ENCODE measurements around the gene S100B.

Gene S100B

DNA sequence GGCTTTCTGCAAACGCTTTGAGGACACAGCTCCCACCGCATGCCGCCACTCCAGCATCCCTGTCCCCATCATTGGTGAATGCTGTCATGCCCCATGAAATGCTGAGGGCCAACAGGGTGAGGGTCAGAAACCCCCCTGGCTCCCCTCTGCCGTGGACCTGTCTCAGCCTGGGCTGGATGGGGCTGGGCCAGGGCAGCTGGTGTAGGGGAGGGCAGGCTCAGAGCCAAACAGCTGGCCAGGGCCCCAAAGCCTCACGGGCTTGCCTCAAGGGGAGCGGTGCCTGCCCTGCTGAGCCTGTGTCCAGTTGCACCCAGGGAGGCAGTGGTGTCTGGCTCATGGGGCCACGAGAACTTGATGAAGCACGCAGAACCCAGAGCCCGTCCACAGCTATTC, 49.7 kb downstream of the S100B start:
- no peak for TF ChIP-seq CTCF (IDR thresholded peaks at IDR 0.05; ENCODE audit: poor library complexity, severe bottlenecking)
- Histone ChIP-seq H3K27ac (ENCODE audit: poor library complexity, severe bottlenecking) (no peak overlapping the region), H3K36me3 (ENCODE audit: low read depth) (peaks cover 56% of the 10 kb centered on the region), H3K27me3 (ENCODE audit: insufficient read depth, poor library complexity, severe bottlenecking) (no peaks in the 10 kb centered on the region), H3K4me1 (ENCODE audit: insufficient read depth, poor library complexity, severe bottlenecking) (no peaks in the 10 kb centered on the region), H3K9me3 (ENCODE audit: severe bottlenecking) (no peaks in the 10 kb centered on the region), H3K4me3 (ENCODE audit: severe bottlenecking) (no peak overlapping the region)
- no peak for ATAC-seq (ENCODE audit: low read depth)
- no peak for DNase-seq (ENCODE audit: low spot score)

DNA sequence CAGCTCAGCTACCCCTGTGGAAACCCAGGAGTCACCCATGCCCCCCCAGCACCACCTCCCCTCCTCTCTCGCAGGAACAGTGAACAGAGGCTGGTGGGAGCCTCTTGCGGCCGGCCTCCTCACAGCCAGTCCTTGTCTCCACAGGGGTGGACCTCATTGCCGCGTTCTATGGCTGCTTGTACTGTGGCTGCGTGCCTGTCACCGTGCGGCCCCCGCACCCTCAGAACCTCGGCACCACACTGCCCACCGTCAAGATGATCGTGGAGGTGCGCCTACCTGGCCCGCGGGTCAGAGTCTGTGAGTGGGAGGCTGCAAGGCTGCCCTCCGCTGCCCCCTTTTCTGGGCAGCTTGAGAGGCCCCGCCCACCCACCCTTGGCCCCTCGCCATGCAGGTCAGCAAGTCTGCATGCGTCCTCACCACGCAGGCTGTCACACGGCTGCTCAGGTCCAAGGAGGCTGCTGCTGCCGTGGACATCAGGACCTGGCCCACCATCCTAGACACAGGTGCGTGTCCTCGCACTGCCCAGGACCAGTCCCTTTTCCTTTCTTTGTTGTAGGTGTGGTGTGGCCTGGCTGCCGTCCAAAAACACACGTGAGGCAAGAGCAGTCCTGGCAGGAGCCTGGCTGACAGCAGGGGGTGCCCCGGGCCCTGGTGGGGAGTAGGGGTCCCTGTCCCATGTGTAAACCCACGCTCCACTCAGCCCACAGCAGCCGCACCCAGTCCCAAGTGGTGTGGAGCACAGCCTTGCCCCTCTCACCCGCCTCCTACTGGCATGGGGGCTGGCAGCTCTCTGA, 50.3 kb downstream of the S100B start:
- no peaks in the 10 kb centered on the region for H3K27me3 ChIP-seq (ENCODE audit: insufficient read depth, poor library complexity, severe bottlenecking)
- no peak for DNase-seq (ENCODE audit: low spot score)
- no peak overlapping the region for H3K4me3 ChIP-seq (ENCODE audit: severe bottlenecking)
- H3K9me3 ChIP-seq (ENCODE audit: severe bottlenecking), result no peaks in the 10 kb centered on the region
- no peak for ATAC-seq (ENCODE audit: low read depth)
- TF ChIP-seq CTCF (IDR thresholded peaks at IDR 0.05; ENCODE audit: poor library complexity, severe bottlenecking), result no peak
- H3K36me3 ChIP-seq (ENCODE audit: low read depth), result peaks cover 58% of the 10 kb centered on the region
- H3K4me1 ChIP-seq (ENCODE audit: insufficient read depth, poor library complexity, severe bottlenecking), result no peaks in the 10 kb centered on the region
- H3K27ac ChIP-seq (ENCODE audit: poor library complexity, severe bottlenecking), result no peak overlapping the region

DNA sequence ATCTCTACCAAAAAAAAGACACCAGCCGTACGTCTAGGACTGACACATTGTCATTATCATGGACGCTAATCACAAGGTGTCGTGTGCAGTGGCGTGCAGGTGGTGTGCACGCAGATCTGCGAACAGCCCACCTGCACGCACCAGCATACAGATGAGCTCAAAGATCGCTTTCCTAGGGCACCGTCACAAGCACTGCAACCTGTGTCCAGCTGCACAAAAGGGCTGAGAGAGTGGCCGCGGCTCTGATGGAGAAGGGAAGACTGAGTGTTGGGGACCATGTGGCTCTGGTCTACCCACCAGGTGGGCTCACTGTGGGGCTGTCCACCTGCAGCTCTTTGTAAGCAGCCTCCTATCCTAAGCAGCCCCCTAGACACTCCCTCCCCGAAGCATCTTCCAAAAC, 50.9 kb downstream of the S100B start:
- Histone ChIP-seq H3K9me3 (ENCODE audit: severe bottlenecking) (no peaks in the 10 kb centered on the region), H3K27ac (ENCODE audit: poor library complexity, severe bottlenecking) (no peak overlapping the region), H3K36me3 (ENCODE audit: low read depth) (peaks cover 54% of the 10 kb centered on the region), H3K4me1 (ENCODE audit: insufficient read depth, poor library complexity, severe bottlenecking) (no peaks in the 10 kb centered on the region), H3K4me3 (ENCODE audit: severe bottlenecking) (no peak overlapping the region), H3K27me3 (ENCODE audit: insufficient read depth, poor library complexity, severe bottlenecking) (no peaks in the 10 kb centered on the region)
- no peak for TF ChIP-seq CTCF (IDR thresholded peaks at IDR 0.05; ENCODE audit: poor library complexity, severe bottlenecking)
- DNase-seq (ENCODE audit: low spot score), result no peak
- no peak for ATAC-seq (ENCODE audit: low read depth)

DNA sequence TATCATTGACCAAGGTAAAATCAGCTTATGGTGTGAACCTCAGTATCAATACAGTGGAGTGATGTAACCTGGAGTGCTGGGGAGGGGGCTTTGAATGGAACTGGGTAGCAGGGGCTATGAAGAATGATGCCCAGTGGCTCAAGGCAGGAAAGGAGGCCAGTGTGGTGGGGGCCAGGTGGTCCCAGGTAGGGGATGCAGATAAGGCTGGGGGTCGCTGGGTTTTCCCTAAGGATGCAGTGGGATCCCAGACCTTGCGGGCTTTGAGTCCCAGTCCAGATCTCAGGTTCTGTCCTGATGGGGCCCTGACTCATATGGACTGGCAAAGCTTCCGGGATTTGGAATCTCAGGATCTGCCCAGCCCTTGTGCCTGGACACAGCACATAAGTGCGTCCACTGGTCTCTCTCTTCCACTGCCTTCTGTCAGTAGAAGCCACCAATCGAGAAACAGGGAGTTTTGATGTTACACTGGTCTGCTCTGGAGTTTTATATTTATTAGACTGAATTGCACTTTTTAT, 52.0 kb downstream of the S100B start:
- no peak for ATAC-seq (ENCODE audit: low read depth)
- Histone ChIP-seq H3K9me3 (ENCODE audit: severe bottlenecking) (no peaks in the 10 kb centered on the region), H3K27me3 (ENCODE audit: insufficient read depth, poor library complexity, severe bottlenecking) (no peaks in the 10 kb centered on the region), H3K4me3 (ENCODE audit: severe bottlenecking) (no peak overlapping the region), H3K36me3 (ENCODE audit: low read depth) (peaks cover 49% of the 10 kb centered on the region), H3K27ac (ENCODE audit: poor library complexity, severe bottlenecking) (no peak overlapping the region), H3K4me1 (ENCODE audit: insufficient read depth, poor library complexity, severe bottlenecking) (no peaks in the 10 kb centered on the region)
- no peak for DNase-seq (ENCODE audit: low spot score)
- no peak for TF ChIP-seq CTCF (IDR thresholded peaks at IDR 0.05; ENCODE audit: poor library complexity, severe bottlenecking)

DNA sequence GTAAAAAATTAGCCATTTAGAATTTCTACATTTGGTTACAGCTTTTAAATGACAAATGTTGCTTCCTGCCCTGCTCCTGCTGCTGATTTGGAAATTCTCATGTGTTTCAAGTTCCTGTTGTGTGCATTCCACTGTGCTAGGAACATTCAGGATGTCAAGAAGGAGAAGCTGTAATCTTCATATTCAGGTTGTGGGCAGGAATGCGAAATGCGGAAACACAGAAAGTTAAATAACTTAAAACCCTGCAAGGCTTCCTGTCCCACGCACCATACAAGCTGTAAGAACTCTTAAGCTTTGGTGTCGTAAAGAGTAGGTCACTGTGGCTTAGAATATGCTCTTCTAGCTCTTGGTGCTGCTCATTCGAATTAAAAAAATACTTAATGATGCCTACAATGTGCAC, 52.6 kb downstream of the S100B start:
- no peak for ATAC-seq (ENCODE audit: low read depth)
- H3K4me1 ChIP-seq (ENCODE audit: insufficient read depth, poor library complexity, severe bottlenecking), result no peaks in the 10 kb centered on the region

More for the DNA sequence above, 52.6 kb downstream of the S100B start:
- Histone ChIP-seq H3K4me3 (ENCODE audit: severe bottlenecking) (no peak overlapping the region), H3K27ac (ENCODE audit: poor library complexity, severe bottlenecking) (no peak overlapping the region), H3K36me3 (ENCODE audit: low read depth) (peaks cover 46% of the 10 kb centered on the region), H3K27me3 (ENCODE audit: insufficient read depth, poor library complexity, severe bottlenecking) (no peaks in the 10 kb centered on the region), H3K9me3 (ENCODE audit: severe bottlenecking) (no peaks in the 10 kb centered on the region)
- no peak for TF ChIP-seq CTCF (IDR thresholded peaks at IDR 0.05; ENCODE audit: poor library complexity, severe bottlenecking)
- DNase-seq (ENCODE audit: low spot score), result no peak
